SK-N-DZ (cell line): ENCODE measurements around the gene RCAN3.
"Not testable (repeated sequence)": the region's sequence is repeated elsewhere in the genome, so short reads cannot be mapped to it uniquely, and the experiment has no call there.

Experiments used
- DNase-seq: peaks from one replicate; pipeline ENCODE4 v3.0.0-alpha.2; 2015; ENCODE audit warnings: low spot score

Gene RCAN3

GRCh38 chr1:24484199-24484598, 18.4 kb upstream of the RCAN3 start:
- DNase-seq = no peak

DNA sequence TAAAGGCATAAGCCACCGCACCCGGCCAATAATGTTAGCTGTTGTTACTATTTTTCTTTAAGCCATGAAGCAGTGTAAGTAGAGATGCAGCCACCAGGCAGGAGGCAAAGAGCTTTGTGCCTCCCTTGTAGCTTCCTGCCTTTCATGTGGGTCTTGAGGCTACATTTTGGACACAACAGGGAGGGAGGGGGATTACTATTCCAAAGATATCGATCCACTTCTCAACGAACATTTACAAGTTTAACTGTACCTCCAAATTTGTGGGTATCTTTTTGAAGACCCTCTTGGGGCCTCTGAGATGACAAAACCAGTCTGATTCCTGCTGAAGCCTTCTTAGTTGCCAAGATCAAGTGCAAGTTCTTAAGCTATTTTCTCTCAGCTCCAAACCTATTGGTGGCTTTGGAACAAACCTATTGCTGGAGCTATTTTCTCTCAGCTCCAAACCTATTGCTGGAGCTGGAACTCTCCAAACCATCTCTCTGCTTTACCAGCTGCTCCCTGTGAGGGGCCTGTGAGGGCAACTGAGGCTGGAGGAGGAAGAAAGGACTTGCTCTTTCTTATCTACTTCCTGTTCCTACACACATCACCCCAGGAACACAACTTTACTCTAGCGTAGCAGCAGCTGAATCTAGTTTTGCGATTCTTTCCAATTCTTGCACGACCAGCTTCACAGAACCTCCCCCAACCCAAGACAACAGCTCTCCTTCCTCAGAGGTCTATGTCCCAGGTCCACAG, 16.1 kb upstream of the RCAN3 start:
- DNase-seq = no peak

DNA sequence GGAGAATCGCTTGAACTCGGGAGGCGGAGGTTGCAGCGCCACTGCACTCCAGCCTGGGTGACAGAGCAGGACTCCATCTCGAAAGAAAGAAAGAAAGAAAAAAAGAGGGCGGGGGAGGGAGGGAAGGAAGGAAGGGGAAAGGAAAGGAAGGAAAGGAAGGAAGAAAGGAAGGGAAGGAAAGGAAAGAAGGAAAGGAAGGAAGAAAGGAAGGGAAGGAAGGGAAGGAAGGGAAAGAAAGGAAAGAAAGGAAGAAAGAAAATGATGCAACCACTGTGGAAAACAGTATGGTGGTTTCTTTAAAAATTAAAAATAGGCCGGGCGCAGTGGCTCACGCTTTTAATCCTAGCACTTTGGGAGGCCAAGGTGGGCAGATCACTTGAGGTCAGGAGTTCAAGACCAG, 15.2 kb upstream of the RCAN3 start:
- no peak for DNase-seq

GRCh38 chr1:24488159-24488558, 14.5 kb upstream of the RCAN3 start:
- DNase-seq = not testable (repeated sequence)

DNA sequence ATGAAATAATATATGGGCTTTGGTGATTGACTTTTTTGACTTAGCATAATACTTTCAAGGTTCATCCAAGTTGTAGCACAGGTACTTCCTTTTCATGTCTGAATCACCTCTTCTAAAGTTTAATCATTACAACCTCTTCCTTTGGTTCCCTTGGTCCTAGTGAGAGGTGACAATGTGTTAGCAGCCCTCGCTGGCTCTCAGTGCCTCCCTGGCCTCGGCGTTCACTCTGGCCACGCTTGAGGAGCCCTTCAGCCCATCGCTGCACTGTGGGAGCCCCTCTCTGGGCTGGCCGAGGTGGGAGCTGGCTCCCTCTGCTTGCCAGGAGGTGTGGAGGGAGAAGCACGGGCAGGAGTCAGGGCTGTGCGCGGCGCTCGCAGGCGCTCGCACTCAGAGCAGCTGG, 13.0 kb upstream of the RCAN3 start:
- DNase-seq = no peak

DNA sequence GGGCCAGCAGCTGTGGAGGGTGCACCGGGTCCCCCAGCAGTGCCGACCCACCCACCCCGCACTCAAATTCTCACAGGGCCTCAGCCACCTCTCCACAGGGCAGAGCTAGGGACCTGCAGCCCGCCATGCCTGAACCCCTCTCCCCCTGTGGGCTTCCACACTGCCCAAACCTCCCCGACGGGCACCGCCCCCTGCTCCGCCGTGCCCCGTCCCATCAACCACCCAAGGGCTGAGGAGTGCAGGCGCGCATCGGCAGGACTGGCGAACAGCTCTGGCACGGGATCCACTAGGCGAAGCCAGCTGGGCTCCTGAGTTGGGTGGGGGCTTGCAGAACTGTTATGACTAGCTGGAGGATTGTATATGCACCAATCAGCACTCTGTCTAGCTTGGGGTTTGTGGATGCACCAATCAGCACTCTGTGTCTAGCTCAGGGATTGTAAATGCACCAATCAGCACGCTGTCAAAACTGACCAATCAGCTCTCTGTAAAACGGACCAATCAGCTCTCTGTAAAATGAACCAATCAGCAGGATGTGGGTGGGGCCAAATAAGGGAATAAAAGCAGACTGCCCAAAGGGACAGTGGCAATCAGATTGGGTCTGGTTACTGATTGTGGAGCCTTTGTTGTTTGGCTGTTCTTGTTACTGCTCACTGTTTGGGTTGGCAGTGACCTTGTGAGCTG, 12.4 kb upstream of the RCAN3 start:
- no peak for DNase-seq

DNA sequence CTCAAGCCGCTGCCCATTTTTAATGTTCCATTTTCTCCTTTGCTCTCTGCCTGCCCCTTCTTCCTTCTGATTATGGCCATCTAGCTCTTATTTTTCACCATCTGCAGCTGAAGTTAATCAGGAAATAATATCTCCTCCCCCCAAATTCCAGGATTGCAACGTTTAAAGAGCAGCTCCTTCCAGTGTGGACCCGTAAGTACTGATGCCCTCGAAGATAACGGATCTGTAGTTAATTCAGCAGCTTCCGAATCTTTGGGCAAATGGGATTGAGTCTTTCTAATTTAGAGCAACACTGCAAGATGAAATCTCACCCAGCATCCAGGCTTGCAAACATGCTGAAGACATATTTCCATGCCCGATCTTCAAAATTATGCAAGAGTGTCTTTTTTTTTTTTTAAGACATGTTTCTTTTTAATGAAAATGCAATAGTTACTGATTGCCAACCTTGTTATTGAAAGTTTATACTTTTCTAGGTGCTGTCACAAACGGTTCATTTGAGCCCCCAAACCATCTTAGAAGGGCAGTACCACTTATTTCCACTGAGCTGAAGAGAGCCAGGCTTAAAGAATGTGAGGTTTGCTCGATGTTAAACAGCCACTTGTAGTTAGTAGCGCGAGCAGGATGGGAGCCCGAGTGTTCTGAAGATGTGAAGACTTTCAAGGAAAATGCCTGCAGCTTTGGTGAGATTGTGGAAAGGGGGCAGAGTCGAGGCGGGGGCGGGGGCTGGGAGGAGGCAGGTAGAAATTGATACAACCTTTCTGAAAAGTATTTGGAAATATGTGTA, 10.9 kb upstream of the RCAN3 start:
- DNase-seq = no peak

DNA sequence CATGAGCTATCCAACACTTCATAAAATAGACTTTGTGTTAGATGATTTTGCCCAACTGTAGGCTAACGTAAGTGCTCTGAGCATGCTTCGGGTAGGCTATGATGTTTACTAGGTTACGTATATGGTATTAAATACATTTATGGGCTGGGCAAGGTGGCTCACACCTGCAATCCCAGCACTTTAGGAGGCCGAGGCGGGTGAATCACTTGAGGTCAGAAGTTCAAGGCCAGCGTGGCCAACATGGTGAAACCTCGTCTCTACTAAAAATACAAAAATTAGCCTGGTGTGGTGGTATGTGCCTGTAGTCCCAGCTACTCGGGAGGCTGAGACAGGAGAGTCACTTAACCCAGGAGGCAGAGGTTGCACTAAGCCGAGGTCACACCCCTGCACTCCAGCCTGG, 9.7 kb upstream of the RCAN3 start:
- DNase-seq = not testable (repeated sequence)

DNA sequence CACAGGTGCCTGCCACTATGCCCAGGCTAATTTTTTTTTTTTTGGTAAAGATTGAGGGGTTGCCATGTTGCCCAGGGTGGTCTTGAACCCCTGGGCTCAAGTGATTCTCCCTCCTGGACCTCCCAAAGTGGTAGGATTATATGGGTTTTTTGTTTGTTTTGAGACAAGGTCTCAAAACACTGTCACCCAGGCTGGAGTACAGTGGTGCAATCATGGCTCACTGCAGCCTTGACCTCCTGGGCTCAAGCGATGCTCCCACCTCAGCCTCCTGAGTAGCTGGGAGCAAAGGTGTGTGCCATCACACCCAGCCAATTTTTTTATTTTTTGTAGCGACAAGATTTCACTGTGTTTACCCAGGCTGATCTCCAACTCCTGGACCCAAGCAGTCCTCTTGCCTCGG, 8.9 kb upstream of the RCAN3 start:
- no peak for DNase-seq

GRCh38 chr1:24498589-24498988, 4.0 kb upstream of the RCAN3 start:
- no peak for DNase-seq

GRCh38 chr1:24500448-24501048, 2.1 kb upstream of the RCAN3 start:
- no peak for DNase-seq

DNA sequence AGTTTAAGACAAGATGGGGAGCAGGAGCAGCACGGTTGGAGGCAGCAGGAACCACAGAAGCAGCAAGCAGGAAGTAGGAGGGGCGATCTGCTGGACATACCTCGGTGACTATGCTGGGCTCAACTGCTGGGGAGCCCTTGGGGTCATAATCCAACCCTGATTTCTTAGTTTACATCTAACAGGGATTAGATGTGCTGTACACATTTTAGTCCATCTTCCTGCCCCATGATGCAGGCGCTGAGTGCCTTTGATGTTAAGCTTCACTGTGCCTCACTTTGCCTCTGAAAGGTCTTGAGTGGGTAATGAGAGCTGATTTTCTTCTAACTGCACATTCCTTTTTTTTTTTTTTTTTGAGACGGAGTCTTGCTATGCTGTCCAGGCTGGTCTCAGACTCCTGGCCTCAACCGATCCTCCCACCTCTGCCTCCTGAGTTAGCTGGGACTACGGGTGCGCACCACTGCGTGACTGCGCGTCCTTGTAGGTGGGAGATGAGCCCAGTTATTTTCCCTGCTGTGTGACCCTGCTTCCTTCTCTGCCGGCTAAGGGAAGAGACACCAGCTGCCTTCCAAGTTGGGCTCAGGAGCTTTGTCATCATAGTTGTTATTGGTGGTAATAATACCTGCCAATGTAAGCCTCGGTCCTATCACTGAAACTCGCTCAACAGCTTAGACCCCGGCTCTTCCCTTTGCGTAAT, 1.1 kb upstream of the RCAN3 start:
- DNase-seq = no peak

DNA sequence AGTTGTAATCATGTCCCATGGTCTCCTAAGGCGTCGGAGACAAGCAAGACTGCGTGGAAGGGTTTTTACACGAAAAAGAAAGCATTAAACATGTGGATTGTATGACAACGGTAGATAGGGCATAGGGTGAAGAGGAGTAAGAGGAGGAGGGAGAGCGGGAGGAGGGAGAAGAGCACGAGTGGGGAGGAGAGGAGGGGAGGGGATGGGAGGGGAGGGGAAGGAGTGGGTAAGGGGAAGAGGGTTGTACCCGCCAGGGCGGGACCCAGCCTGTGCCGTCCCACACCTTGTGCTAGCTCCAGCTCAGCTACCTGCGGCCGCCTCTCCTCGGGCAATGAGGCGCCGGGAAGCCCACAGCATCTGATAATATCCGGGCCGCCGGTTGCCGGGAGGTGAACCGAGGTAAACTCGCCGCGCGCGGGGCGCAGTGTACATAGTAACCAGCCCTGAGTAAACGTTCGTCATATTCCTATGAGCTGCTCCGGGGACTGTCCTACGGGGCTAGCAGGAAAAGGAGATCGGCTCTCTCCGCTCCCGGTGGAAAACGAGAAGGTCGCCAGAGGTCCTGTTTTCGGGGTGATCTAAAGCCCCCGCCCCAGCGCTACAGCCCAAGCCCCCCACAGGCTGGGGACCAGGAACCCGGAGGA, 449 bp upstream of the RCAN3 start:
- DNase-seq = no peak

GRCh38 chr1:24503059-24503751, 569 bp downstream of the RCAN3 start:
- no peak for DNase-seq

- DNase-seq = no peak
Measured at GRCh38 chr1:24503870-24504523, 1.4 kb downstream of the RCAN3 start.

- DNase-seq = no peak
Measured at GRCh38 chr1:24504560-24504959, 1.9 kb downstream of the RCAN3 start.

- no peak for DNase-seq
Measured at GRCh38 chr1:24505816-24506215, 3.2 kb downstream of the RCAN3 start.

GRCh38 chr1:24506691-24507381, 4.2 kb downstream of the RCAN3 start:
- DNase-seq = no peak

DNA sequence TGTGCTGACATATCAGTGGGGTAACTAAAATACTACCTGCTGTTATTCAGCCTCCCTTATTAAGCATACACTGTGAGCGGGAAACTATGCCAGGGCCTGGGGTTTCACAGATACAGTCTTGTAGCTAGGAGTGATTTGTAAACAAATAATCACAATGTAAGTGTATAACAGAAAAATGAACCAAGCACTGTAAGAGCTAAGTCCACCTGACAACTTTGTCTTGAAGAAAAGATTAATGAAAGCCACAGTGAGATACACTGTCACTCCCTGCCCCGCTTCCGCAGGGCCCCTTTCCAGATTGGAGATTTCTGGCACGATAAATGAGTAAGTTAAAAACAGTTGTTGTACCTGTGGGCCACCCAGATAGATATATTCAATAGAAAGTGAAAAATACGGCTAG, 4.8 kb downstream of the RCAN3 start:
- no peak for DNase-seq
